Heart left ventricle (tissue), 16 donors: ENCODE results near the gene SH2D2A. TPM values are rescaled to one million over a fixed set of nuclear protein-coding genes. Genes with fewer than 3 reads are reported as not detected.

Experiments used
- ATAC-seq, 4 donors: fragments of 200-7000 bp; cut with Tn5 transposase; one replicate each; pipeline ENCODE4 v1.9.1; 2020 to 2022; ENCODE audit warnings: moderate library complexity in 4 of 4, mild to moderate bottlenecking in 3 of 4, moderate number of reproducible peaks in 1 of 4
- DNase-seq, 5 donors: peaks; one replicate each; pipeline ENCODE4 v3.0.0-alpha.2; 2020
- H3K27ac ChIP-seq, 12 donors: fragments of 200-600 bp; sonication (generic) in 4 of 12; one replicate each; pipeline versions ENCODE4 v1.5.0 to v1.8.0; 2016 to 2022; ENCODE audit warnings: mild to moderate bottlenecking in 2 of 12
- H3K27me3 ChIP-seq, 9 donors: fragments of 200-600 bp; sonication (generic) in 2 of 9; one replicate each; pipeline versions ENCODE4 v1.5.1 to v1.8.0; 2016 to 2022; ENCODE audit warnings: mild to moderate bottlenecking in 3 of 9
- H3K36me3 ChIP-seq, 9 donors: fragments of 200-600 bp; sonication (generic) in 2 of 9; one replicate each; pipeline versions ENCODE4 v1.5.0 to v1.8.0; 2018 to 2022; ENCODE audit warnings: mild to moderate bottlenecking in 2 of 9
- H3K4me1 ChIP-seq, 12 donors: fragments of 200-600 bp; sonication (generic) in 4 of 12; one replicate each; pipeline versions ENCODE4 v1.5.0 to v1.8.0; 2016 to 2022; ENCODE audit warnings: mild to moderate bottlenecking in 3 of 12
- H3K4me3 ChIP-seq, 12 donors: fragments of 200-600 bp; sonication (generic) in 4 of 12; one replicate each; pipeline versions ENCODE4 v1.5.0 to v1.8.0; 2017 to 2022; ENCODE audit warnings: mild to moderate bottlenecking in 9 of 12, moderate library complexity in 4 of 12
- H3K9me3 ChIP-seq, 12 donors: fragments of 200-600 bp; sonication (generic) in 4 of 12; one replicate each; pipeline versions ENCODE4 v1.5.0 to v1.8.0; 2016 to 2022; ENCODE audit warnings: mild to moderate bottlenecking in 1 of 12
- CTCF ChIP-seq, 12 donors: fragments of 200-600 bp; sonication (generic) in 4 of 12; IDR thresholded peaks; one replicate each; pipeline versions ENCODE4 v1.5.0 to v1.8.0; 2018 to 2022; ENCODE audit warnings: antibody characterized with exemption in 12 of 12, mild to moderate bottlenecking in 5 of 12
- POLR2A ChIP-seq, 2 donors: fragments of 450-650 bp; IDR thresholded peaks; one replicate each; pipeline ENCODE4 v1.6.1; 2017; ENCODE audit warnings: antibody characterized with exemption in 2 of 2, mild to moderate bottlenecking in 2 of 2, moderate library complexity in 2 of 2
- WGBS, 4 donors: extraction: QIAGEN DNeasy Blood & Tissue Kit in 2 of 4; methylation state at CpG; one replicate each; pipeline versions ENCODE4 v1.1.5 to v1.1.7; 2013 to 2018; 5-methylcytosine and 5-hydroxymethylcytosine counted together
- intact Hi-C, 10 donors: fragments of 100-400 bp; cut with DNase I; formaldehyde crosslinking; loops; one replicate each; pipeline versions ENCODE4 v1.11.1 to v1.14.2; 2022
- polyA plus RNA-seq, 2 donors: library from polyadenylated mRNA; stranded (reverse); fragments of 200-250 nt; gene quantifications; one replicate each; pipeline ENCODE4 v1.2.3, GENCODE V29; 2013
- total RNA-seq, 9 donors: library from RNA; depleted of rRNA in 2 of 9; stranded (reverse); fragments of >200 nt in 2 of 9; fragmentation: NEBNext Ultra II Directional in 3 of 9; extraction: Animal tissue kit (Norgen Biotek cat#: 25700) in 3 of 9; gene quantifications; one replicate each; pipeline versions ENCODE4 v1.1.0 to v1.2.4, GENCODE V29; 2016 to 2023
- donor health status: ischemic (EF 13 %, LVEDD 7.1; RV severe dilation, severe dysfunction).
- donor health status: healthy with polysubstance abuse.
- donor health status: DM: no; HTN: yes; CAD: no.
- donor health status: DM: no; HTN: no; CAD: no.
- donor health status: ischemic (EF 25% LVEDD 6.9; RV normal size, moderate dysfunction).
- donor health status: ischemic (EF 25% LVEDD 5.7; RV mildly dilated, moderate dysfunction).
- donor health status: healthy.
- donor health status: DM: yes; HTN: yes; CAD: no.
- donor health status: ischemic (EF 35%, LVEDD 5.7; RV mildly dilated, moderate dysfunction).
- donor health status: nonischemic (EF 11% LVEDD 7.7; RV severe dilation, severe dysfunction).
- donor health status: DM: yes; HTN: yes; CAD: no.
- donor health status: PGD.
- donor health status: ischemic (EF 29% LVEDD 5.4; RV normal size, mild dysfunction).
- donor health status: nonischemic (EF 23%, LVEDD 6.1; RV moderate dilation, normal function).

The SH2D2A gene
- total and polyA plus RNA-seq, 11 donors: 0.52 to 8.2 (median 1.1) TPM

GRCh38 chr1:156767879-156768604 is 48.6 kb downstream of the SH2D2A start:
- Histone ChIP-seq H3K27ac (peak overlapping the region; percentile 80 to 99 (median 94)), H3K9me3 (no peaks in the 10 kb centered on the region), H3K4me3 (peak overlapping the region; percentile 52 to 100 (median 80)), H3K4me1 (peaks cover 0 to 62% (median 51%) of the 10 kb centered on the region in 12 donors), H3K27me3 (no peaks in the 10 kb centered on the region), H3K36me3 (peaks cover 0 to 27% (median 19%) of the 10 kb centered on the region in 9 donors)
- 0 to 1% (median 0%) methylated on average over 13 to 31 of the region's 31 CpGs for WGBS, 4 donors
- no peak for TF ChIP-seq CTCF (IDR thresholded peaks at IDR 0.05)
- TF ChIP-seq POLR2A (IDR thresholded peaks at IDR 0.05): no peak
- intact Hi-C loops: loop anchor here in 9 of 10 donors (1.0 to 5.0 kb wide), 7 partner anchors 15 to 41 kb away; partner anchors contain the start of genes ISG20L2 (in 7 of the 9), METTL25B (in 7 of the 9), MRPL24 (in 5 of the 9) and HDGF (in 1 of the 9)
- DNase-seq: peak; percentile 33 to 73 (median 40)
- ATAC-seq: peak in 3 of 4 donors; percentile 1 to 21 (median 6)

GRCh38 chr1:156767101-156767878 is 49.4 kb downstream of the SH2D2A start, which contains the start of gene PRCC:
Gene PRCC, plus strand, starts transcription at chr1:156767535. Its CDS starts 237 bp downstream, at chr1:156767772.
- intact Hi-C loops: loop anchor here in 9 of 10 donors (1.0 to 5.0 kb wide), 7 partner anchors 14 to 40 kb away; partner anchors contain the start of genes ISG20L2 (in 7 of the 9), METTL25B (in 7 of the 9), MRPL24 (in 5 of the 9) and HDGF (in 1 of the 9)
- no peak for TF ChIP-seq CTCF (IDR thresholded peaks at IDR 0.05)
- TF ChIP-seq POLR2A (IDR thresholded peaks at IDR 0.05): peak in 1 of 2 donors; percentile 40
- Histone ChIP-seq H3K27ac (peak within 1 kb of the TSS; percentile 81 to 99 (median 95)), H3K36me3 (peaks cover 0 to 23% (median 15%) of the 10 kb centered on the region in 9 donors), H3K27me3 (no peaks in the 10 kb centered on the region), H3K9me3 (no peaks in the 10 kb centered on the region), H3K4me3 (peak within 1 kb of the TSS; percentile 52 to 100 (median 80)), H3K4me1 (peaks cover 0 to 54% (median 44%) of the 10 kb centered on the region in 12 donors)
- peak; percentile 97 to 99 (median 98) for DNase-seq
- peak; percentile 95 to 98 (median 98) for ATAC-seq
- 0 to 1% (median 0%) methylated on average over 25 to 50 of the region's 50 CpGs for WGBS, 4 donors

GRCh38 chr1:156766298-156767100 is 50.1 kb downstream of the SH2D2A start:
- intact Hi-C loops: loop anchor here in 9 of 10 donors (1.0 to 5.0 kb wide), 8 partner anchors 14 to 39 kb away; partner anchors contain the start of genes ISG20L2 (in 7 of the 9), METTL25B (in 7 of the 9), MRPL24 (in 5 of the 9) and HDGF (in 1 of the 9)
- TF ChIP-seq CTCF (IDR thresholded peaks at IDR 0.05) (no peak), POLR2A (IDR thresholded peaks at IDR 0.05) (no peak)
- no peak for DNase-seq
- WGBS, 4 donors: 6 to 8% (median 7%) methylated on average over 14 of the region's 14 CpGs
- peaks cover 0 to 17% (median 9%) of the 10 kb centered on the region in 9 donors for H3K36me3 ChIP-seq
- H3K4me3 ChIP-seq: peak overlapping the region; percentile 43 to 100 (median 79)
- H3K9me3 ChIP-seq: no peaks in the 10 kb centered on the region
- ATAC-seq: peak in 3 of 4 donors; percentile 6 to 21 (median 14)
- H3K27ac ChIP-seq: peak overlapping the region; percentile 33 to 99 (median 94)
- no peaks in the 10 kb centered on the region for H3K27me3 ChIP-seq
- H3K4me1 ChIP-seq: peaks cover 0 to 48% (median 39%) of the 10 kb centered on the region in 12 donors
